Hepatocyte (in vitro differentiated cells): ENCODE data around the gene MID2.

Experiments used
- EZH2phosphoT487 ChIP-seq: fragments of 200-600 bp; sonication (generic); IDR thresholded peaks from one replicate; pipeline ENCODE4 v1.6.1; 2018; ENCODE audit warnings: antibody characterized with exemption, mild to moderate bottlenecking, low read depth, moderate library complexity; ENCODE audit not compliant: unreplicated experiment, severe bottlenecking
- TF ChIP-seq, protein P1 (sequence below): fragments of 200-600 bp; sonication (generic); IDR thresholded peaks from 2 replicates; pipeline ENCODE4 v1.5.1; 2016; ENCODE audit warnings: antibody characterized with exemption, mild to moderate bottlenecking; ENCODE audit not compliant: poor library complexity

- TF ChIP-seq, protein P1, sequence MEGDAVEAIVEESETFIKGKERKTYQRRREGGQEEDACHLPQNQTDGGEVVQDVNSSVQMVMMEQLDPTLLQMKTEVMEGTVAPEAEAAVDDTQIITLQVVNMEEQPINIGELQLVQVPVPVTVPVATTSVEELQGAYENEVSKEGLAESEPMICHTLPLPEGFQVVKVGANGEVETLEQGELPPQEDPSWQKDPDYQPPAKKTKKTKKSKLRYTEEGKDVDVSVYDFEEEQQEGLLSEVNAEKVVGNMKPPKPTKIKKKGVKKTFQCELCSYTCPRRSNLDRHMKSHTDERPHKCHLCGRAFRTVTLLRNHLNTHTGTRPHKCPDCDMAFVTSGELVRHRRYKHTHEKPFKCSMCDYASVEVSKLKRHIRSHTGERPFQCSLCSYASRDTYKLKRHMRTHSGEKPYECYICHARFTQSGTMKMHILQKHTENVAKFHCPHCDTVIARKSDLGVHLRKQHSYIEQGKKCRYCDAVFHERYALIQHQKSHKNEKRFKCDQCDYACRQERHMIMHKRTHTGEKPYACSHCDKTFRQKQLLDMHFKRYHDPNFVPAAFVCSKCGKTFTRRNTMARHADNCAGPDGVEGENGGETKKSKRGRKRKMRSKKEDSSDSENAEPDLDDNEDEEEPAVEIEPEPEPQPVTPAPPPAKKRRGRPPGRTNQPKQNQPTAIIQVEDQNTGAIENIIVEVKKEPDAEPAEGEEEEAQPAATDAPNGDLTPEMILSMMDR: no peak
- TF ChIP-seq EZH2phosphoT487: no peak
Measured at GRCh38 chrX:107878106-107878505, 52.4 kb downstream of the MID2 start.
